ENCODE measurements around the gene OR11G2.
"Not testable (repeated sequence)": the region's sequence is repeated elsewhere in the genome, so short reads cannot be mapped to it uniquely, and the experiment has no call there.

The OR11G2 gene

DNA sequence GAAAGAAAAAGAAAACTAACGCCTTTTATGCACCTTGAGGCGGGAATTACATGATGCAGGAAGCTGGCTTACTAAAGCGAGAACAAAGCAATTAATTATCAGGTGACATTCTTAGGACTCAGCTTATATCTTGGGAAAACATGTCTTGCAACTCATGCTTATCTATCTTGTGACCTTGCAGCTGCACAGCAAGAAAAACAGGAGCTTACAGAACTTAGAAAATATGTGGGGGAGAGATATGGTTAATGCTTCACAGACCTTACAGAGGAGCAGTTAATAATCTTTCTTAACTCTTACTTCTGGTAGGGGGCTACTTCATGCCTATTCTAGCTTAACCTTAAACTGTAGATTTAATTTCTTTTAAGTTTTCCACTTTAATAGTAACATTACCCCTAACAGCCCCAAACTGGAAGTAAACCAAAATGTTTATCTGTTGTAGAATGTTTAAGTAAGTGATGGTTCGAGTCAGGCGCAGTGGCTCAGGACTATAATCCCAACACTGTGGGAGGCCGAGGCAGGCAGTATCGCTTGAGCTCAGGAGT, 13.2 kb upstream of the OR11G2 start:
- TF ChIP-seq, protein P1, sequence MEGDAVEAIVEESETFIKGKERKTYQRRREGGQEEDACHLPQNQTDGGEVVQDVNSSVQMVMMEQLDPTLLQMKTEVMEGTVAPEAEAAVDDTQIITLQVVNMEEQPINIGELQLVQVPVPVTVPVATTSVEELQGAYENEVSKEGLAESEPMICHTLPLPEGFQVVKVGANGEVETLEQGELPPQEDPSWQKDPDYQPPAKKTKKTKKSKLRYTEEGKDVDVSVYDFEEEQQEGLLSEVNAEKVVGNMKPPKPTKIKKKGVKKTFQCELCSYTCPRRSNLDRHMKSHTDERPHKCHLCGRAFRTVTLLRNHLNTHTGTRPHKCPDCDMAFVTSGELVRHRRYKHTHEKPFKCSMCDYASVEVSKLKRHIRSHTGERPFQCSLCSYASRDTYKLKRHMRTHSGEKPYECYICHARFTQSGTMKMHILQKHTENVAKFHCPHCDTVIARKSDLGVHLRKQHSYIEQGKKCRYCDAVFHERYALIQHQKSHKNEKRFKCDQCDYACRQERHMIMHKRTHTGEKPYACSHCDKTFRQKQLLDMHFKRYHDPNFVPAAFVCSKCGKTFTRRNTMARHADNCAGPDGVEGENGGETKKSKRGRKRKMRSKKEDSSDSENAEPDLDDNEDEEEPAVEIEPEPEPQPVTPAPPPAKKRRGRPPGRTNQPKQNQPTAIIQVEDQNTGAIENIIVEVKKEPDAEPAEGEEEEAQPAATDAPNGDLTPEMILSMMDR (IDR thresholded peaks at IDR 0.05; ENCODE audit: borderline replicate concordance, insufficient read depth, low read depth, low read length) = no peak
- no peak overlapping the region for H3K4me3 ChIP-seq (ENCODE audit: low read depth, low read length)

- H3K4me3 ChIP-seq (ENCODE audit: low read depth, low read length) = no peak overlapping the region
Observed at GRCh38 chr14:20179218-20179617, 11.5 kb upstream of the OR11G2 start.

DNA sequence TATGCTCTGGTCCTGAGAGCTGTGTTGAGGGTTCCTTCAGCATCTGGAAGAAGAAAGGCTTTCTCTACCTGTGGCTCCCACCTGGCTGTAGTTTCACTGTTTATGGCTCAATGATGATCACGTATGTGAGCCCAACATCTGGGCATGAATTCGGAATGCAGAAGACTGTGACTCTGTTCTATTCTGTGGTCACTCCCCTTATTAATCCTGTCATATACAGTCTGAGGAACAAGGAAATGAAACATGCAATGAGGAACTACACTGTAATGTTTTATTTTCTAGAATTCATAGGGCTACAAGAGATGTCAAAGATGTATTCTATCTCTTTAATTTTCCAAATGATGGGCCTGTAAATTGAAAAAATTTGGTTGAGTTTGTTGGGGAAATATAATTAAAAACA, 10.8 kb upstream of the OR11G2 start:
- no peak overlapping the region for H3K4me3 ChIP-seq (ENCODE audit: low read depth, low read length)
- TF ChIP-seq, protein P1 (IDR thresholded peaks at IDR 0.05; ENCODE audit: borderline replicate concordance, insufficient read depth, low read depth, low read length) = no peak

More at GRCh38 chr14:20179218-20179617, 11.5 kb upstream of the OR11G2 start:
- TF ChIP-seq, protein P1 (IDR thresholded peaks at IDR 0.05; ENCODE audit: borderline replicate concordance, insufficient read depth, low read depth, low read length) = no peak

DNA sequence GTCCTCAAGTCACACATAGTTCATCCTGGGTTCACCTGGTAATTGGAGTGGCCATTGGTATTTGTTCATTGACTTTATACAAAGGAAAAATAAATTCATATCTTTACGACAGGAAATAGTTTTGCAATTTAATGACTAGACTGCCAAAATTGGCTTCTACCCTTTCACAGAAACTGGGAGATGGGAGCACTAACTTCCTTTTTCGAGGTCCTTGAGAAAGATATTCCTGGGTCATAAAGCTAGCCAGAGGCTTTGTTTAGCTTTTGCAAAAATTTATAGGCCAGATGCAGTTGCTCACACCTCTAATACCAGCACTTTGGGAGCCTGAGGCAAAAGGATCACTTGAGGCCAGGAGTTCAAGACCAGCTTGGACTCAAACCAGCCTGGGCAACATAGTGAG, 10.2 kb upstream of the OR11G2 start:
- no peak overlapping the region for H3K4me3 ChIP-seq (ENCODE audit: low read depth, low read length)
- TF ChIP-seq, protein P1 (IDR thresholded peaks at IDR 0.05; ENCODE audit: borderline replicate concordance, insufficient read depth, low read depth, low read length) = no peak

DNA sequence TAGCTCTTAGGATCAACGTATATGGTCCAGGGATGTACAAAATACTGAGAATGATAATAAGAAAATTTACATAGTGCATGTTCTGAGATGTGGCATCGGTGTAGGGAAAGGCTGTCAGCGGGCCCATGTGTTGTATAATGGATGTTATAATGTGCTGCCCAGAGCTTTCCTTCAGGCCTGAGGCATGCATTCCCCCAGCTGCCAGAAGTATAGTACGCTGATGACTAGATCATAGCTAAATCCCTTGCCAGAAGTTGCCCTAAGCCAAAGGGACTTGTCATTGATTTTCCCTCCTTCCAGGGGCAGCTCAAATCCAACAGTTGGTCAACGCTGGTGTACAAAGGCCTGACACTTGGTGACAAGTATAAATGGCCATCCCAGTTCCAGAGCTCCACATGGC, 6.5 kb upstream of the OR11G2 start:
- H3K4me3 ChIP-seq (ENCODE audit: low read depth, low read length) = no peak overlapping the region
- TF ChIP-seq, protein P1 (IDR thresholded peaks at IDR 0.05; ENCODE audit: borderline replicate concordance, insufficient read depth, low read depth, low read length) = no peak

- H3K4me3 ChIP-seq (ENCODE audit: low read depth, low read length) = no peak overlapping the region
- TF ChIP-seq, protein P1 (IDR thresholded peaks at IDR 0.05; ENCODE audit: borderline replicate concordance, insufficient read depth, low read depth, low read length) = no peak
Observed at GRCh38 chr14:20191396-20191795, 700 bp downstream of the OR11G2 start.

- TF ChIP-seq, protein P1 (IDR thresholded peaks at IDR 0.05; ENCODE audit: borderline replicate concordance, insufficient read depth, low read depth, low read length) = no peak
Observed at GRCh38 chr14:20194101-20194500, 3.4 kb downstream of the OR11G2 start.

GRCh38 chr14:20195170-20195569, 4.5 kb downstream of the OR11G2 start:
- not testable (repeated sequence) for H3K4me3 ChIP-seq (ENCODE audit: low read depth, low read length)

More at GRCh38 chr14:20194101-20194500, 3.4 kb downstream of the OR11G2 start:
- H3K4me3 ChIP-seq (ENCODE audit: low read depth, low read length) = no peak overlapping the region
